T-helper 1 cell treated with Interleukin-12 subunit alpha and Interleukin-12 subunit beta and Interleukin-4 antibody, amounts not matched to agents 30 ng/mL and 1 ng/mL, for 36 hours (primary cell): ENCODE data around the gene APPL2. TPM values are rescaled to one million over a fixed set of nuclear protein-coding genes. Genes with fewer than 3 reads are reported as not detected.

Experiments used
- intact Hi-C: fragments of 100-400 bp; cut with micrococcal nuclease; formaldehyde crosslinking; loops from one replicate; pipeline ENCODE4 v1.15.1; 2024
- total RNA-seq: library from RNA; stranded (reverse); gene quantifications from 2 replicates; pipeline ENCODE4 v1.2.3, GENCODE V29; 2022

APPL2 gene
- total RNA-seq, 1 donor from 2014 or later = 26.0 TPM

DNA sequence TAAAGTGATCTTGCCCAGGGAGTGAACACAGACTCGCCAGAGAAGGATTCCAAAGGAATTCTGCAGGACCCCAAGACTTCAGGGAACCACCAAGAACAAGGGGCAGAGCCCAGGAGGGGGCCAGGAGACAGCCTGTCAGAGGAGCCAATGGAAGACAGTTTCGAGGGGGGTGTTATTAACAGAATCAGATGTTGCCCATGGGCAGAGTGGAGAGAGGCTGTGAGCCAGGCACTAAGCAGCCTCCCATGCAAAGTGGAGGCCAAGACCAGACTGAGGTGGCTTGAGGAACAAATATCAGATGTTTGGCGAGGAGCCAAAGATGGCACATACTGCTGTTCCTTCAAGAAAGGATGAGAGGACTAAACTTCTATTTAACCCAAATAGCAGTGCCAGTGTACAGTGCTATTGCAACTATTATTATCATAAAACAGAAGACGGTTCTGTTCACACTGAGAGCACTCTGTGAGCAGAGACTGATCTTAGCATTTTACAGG is 12.6 kb downstream of the APPL2 start:
- intact Hi-C loops = no loop called here

DNA sequence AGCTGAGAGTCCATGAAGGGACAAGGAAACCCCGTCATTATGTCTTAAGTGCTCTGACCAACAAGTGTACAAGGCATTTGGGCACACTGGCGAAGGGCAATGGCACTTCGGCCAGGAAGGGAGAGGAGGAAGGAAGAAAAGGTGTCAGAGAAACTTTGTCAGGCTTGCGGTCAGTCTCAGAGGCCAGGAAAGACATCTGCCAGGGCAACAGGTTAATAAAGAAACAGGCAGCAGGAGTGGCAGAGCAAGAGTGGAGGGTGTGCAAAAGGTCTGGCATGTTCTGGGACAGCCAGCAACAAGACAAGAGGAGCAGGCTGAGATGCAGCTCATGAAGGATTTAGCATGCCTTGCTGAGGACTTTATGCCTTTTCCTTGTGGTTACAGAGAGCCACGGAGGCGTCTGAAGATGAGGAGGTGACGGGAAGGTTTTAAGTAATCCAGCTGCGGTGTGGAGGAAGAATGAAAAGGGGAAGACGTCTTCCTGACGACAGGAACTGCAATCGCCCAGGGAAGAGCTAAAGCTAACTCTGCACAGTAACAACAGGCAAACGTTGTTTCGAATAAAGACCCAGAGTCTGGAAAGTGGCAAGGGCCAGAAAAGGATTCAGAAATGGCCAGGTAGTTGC is 13.1 kb downstream of the APPL2 start:
- intact Hi-C loops = no loop called here

DNA sequence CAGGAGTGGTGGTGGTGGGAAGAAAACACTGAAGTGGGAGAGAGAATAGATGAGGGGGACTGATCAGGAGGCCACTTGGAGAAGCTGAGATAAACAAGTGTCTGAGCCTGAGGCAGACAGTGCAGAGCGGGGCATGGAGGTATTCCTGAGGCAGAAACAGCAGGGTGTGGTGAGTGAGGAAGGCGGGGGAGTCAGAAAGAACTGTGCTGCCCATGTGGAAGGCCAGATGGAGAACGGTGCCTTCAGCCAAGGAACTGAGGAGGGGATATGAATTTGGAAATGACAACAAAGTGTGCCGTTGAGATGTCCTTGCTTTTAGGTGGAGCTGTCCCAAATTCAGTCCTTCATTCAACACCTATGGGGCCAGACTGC is 13.7 kb downstream of the APPL2 start:
- intact Hi-C loops = no loop called here

DNA sequence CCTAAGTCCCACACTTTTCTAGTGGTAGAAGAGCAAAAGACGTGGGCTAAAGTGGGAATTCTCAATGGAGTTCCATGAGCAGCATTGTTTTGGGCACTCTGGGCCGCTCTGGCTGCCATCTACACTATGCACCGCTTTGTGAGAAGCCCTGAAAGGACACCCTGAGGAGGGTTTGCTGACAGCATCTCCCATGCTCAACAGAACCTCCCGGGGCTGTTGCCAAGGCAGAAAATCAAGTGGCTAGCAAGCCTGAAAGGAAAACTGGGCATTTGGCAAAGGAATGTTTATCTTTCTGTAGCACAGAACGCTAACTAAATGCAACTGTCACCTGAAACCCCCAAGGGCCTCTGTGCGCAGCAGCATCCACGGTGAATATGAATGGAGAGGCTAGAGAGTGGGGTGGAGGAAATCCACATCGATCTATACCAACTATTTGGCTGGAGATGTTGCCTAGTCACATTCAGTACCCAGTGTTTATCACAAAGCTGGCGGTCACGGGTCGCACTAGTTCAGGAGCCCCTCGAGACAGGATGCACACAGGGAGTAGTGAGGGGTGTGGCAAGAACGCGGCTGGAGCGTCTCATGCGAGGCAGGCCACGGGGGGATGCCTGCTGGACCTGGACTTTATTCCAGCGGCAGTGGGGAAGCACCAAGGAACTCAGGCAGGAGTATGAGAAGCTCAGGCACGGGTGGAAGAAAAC is 14.2 kb downstream of the APPL2 start:
- intact Hi-C loops = no loop called here

DNA sequence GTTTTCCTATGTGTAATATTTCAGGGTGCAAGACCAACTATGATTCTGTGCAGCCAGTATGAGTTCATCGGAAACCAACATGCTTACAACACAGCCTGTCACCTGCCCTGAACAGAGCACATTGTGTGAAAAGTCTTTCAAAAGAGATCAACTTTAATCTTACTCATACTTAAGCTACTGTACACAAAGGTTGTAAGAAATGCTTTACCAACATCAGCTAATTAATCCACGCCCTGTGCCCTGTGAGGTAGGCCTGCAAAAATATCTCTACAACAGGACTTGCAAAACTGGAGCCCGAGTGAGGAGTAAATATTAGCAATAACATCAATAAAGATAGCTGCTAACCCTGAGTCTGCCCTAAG is 15.1 kb downstream of the APPL2 start:
- intact Hi-C loops = no loop called here

DNA sequence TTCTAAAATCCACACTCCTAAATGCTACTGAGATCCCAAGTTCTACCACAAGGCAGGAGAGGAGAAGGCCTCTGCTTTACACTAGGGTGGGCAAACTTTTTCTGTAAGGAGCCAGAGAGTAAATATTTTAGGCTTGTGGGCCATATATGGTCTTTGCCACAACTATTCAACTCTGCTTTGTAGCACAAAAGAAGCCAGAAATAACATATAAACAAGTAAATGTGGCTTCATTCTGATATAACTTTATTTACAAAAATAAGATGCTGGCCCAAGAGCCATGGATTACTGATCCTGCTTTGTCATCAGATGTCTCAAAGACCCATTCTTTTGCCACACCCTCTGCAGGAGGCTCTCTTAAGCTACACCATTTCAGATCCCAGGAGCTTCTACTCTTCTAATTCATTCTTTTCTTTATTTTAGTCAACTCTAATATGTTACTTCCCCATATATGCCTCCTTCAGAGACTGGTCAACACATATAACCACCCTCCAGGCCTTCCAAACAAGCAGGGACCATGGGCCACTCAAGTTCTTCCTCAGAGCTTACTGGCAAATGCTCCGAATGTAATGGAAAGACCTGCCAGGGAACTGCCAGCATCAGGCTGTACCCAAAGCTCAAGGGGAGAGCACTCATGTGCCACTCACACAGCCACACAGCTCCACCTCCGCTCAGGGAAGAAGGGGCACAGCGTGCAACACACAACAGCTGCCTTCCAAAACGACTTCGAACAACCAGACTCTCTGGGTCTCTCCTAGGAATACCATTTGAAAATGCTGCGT is 15.6 kb downstream of the APPL2 start:
- intact Hi-C loops = no loop called here

DNA sequence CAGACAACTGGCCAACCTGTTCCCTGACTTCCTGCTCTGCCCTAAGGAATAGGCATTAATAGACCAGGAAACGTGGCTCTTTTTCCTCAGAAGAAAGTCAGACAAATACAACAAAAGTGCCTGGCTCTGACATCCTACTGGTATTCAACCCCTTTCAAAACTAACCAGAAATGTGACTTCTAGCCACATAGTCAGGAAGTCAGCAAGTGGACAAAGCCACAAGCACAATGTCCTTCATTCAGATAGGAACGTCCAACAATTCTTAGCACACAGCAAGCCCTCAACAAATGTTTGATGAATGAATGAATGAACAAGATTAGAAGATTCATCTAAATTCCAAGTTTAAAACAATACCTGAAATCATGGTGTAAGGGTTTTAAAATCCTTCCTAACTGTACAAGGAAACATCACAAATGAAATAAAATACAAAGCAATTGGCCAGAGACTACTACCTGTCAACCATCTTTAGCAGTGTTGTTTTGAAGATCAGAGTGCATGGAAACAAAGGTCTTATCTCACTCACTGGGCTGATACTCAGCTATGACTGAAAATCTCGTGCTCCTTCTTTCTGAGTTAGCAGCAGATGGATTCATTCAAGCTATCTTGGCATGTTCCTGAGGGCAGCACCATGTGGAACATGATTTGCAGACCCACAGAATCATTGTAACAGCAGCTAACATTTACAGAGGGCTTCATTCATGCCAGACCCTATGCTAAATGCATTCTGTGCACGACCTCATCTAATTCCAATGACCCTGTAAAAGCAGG is 16.5 kb downstream of the APPL2 start:
- intact Hi-C loops = no loop called here

DNA sequence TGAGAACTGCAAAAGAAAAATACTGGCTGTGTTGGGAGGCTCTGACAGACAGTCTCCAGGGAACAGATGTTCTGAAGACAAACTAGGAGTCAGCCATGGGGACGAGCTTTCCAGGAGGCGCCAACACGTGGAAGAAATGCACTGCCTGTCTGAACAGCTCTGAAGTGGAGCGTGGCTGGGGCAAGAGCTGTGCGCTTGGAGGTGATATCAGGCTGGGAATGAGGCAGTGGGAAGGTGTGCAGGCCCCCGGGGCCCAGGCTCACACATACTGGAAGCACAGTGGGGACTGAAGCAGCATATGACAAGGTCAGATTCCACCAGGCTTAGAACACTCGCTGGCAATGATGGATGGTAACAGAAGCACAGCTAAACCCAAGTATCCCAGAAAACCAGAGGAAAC is 17.5 kb downstream of the APPL2 start:
- intact Hi-C loops = no loop called here

DNA sequence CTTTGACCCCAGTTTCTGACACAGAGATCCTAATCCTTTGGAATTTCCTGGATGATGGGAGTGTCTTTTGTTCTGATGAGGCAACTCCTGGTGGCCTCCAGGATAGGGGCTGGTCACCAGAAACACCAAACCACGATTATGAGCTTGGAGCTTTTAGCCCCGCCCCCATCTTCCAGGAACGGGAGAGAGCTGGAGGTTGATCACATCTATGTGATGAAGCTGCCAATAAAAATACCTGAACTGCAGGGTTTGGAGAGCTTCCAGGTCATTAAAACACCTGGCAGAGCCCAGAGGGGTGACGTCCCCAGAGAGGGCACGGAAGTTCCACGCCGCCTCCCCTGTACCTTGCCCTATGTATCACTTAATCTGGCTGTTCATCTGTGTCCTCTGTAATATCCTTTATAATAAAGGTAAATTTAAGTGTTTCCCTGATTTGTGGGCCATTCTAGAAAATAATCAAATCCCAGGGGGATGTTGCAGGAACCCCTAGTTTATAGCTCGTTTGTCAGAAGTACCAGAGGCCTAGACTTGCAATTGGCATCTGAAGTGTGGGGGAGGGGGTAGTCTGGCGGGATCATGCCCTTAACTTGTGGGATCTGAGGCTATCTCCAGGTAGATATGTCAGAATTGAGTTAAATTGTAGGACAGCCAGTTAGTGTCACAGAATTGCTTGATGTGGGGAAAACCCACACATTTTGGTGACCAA is 21.2 kb downstream of the APPL2 start:
- intact Hi-C loops = no loop called here

DNA sequence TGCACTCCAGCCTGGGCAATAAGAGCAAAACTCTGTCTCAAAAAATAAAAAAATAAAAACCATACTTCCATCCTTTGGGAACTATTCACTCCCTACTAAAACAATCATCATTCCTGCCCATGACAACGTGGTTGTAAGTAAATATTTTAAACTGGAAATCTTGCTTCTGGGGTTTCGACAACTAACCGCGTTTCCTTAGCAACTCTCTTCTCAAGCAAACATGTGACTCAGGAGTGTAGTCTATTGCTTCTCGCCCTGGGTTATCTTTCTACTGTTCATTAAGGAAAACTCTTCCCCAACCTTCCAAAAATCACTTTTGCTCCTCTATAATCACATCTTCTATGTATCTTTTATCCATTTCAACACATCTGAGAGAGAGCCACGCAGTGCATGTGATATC is 21.8 kb downstream of the APPL2 start:
- intact Hi-C loops = no loop called here

DNA sequence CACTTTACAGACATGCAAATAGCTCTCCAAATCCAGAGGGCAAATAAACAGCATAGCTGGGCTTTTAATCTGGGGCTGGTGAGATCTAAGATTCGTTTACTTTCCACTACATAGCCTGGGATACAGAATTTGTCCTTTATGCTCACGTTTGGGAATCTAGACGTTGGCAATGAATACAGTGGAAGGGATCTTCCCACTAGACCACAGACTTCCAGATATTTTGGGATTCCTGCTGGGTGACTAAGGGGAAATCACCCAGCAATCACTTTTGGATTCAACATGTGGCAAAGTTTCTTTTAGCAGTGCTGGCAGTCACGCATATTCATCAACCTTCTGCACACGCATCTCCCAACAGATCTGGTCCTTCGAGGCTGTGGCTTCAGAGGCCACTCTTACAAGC is 23.5 kb downstream of the APPL2 start:
- intact Hi-C loops = no loop called here

DNA sequence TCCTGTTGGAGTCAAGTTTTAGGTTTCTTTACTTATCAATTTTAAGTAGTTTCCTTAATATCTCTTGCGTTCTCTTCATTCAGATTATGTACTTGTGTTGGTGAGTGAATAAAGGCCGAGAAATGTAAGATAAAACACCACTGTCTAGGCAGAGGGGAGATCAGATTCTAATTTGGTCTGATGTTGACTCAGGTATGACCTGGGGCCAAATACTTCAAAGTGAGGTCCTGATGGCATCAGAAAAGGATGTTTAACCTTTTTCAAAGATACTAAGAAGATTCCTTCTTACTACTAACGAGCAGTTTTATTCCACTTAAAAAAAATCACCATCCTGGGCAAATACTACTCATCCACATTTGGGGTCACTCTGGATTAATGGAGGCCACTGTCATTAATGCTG is 26.9 kb downstream of the APPL2 start:
- intact Hi-C loops = no loop called here

DNA sequence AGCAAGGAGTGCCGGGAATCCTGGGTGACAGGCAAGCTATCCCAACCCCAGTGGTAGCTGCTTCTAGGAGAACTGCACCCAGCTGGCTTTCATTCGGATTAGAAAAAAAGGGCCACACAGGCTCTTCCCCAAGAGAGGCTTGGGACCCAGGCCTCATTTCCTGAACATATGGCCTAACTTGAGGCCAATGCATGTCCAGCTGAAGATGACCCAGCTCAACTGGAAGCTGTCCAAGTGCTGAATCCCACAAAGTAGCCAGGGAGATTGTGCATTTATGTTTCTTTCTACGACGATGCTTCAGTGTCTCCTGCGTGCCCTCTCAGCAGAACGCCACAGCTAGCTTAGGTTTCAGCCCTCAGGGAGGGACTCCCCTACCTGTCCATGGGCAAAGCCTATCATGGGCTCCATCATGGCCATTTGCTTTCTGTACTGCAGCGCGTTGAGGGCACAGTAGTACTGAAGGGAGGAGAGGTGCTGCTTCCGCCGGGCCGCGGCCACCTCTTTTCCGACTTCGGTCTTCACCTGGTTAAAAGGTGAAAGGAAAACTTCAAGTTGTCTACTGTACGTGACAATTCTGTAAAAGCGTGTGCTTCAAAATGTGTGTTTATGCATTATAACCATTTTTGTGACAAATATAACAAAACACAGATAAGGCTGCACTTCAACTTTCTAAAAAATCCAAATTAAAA is 29.1 kb downstream of the APPL2 start:
- intact Hi-C loops = no loop called here

DNA sequence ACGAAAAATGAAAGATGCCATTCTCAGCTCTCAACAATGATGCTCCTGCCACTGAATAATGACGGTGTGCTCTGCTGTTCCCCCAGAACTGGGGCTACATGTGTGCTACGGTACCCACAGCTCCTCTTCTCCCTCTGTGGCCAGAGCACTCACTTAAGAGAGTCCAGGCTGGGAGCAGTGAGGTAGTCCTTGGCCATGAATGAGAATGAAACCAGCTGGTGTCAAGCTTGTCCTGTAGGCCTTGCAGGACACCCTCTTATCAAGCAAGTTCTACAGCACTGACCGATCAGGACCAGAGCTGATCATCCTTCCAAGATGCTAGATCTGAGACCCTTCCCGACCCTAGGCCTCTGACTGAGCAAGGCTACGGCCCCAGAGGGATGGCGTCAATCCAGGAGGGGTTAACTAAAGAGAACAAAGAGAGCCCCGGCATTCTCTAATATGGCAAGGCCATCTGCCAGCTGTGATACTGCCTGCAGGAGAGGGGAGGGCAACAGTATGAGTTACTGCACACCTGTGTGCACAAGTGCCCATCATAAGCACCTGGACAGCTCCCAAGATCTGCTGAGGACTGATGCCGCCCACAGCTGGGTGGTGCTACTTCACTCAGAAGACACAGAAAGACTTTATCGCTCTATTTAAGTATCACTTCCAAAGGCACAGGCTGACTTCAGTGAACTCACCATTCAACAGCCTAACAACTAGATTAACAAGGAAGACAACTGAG is 30.5 kb downstream of the APPL2 start:
- intact Hi-C loops = no loop called here

DNA sequence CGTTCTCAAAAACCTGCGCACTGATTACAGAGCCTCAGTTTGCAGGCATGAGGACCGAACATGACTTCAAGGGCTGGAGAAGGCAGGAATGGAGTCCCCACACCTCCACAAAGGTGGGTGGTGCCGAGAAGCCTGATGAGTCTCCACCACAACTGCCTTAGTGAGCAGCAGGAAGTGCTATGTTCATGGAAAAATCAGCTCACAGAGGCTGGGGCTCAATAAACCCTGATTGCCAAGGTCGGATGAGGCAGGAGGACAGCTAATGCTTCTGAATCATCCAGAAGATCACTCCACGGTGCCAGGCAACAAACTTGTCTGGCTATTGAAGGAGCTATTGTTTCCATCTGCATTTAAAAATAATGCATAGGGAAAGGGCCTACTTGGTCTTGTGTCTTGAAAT is 31.1 kb downstream of the APPL2 start:
- intact Hi-C loops = no loop called here

DNA sequence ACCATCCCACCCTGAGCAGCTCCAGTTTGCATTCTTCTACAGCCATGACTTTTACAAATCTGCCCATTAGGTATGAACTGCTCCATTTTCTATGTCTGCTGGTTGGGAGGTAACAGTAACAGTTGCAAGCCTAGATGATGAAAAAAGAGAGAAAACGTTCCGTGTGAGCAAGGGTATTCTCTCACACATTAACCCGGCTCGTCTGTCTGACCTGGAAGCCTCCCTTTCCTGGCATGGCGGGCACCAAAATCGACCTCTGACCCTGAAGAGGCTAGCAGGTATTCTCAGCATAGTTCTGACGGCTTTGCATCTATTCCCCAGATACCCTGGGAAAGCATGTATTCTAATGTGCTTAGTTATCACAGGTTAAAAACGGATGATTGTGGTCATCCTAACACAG is 31.8 kb downstream of the APPL2 start:
- intact Hi-C loops = no loop called here

DNA sequence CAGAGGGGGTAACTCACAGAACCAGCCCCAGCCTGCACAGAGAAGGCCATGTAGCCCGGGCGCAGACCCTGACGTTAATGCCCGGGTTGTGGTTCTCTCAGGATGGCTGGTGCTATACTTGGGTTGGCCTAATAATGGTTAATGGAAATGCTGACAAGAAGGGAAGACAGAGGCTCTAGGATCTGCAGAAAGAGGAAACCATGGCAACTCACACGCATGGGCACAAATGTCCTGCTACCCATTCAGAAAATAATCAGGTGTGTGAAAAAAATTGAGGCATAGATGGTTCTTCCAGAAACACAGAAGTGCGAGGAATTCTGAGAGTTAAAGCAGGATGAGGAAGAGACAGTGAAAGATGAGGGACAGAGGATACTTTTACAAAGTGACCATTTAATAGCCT is 33.8 kb downstream of the APPL2 start:
- intact Hi-C loops = no loop called here

DNA sequence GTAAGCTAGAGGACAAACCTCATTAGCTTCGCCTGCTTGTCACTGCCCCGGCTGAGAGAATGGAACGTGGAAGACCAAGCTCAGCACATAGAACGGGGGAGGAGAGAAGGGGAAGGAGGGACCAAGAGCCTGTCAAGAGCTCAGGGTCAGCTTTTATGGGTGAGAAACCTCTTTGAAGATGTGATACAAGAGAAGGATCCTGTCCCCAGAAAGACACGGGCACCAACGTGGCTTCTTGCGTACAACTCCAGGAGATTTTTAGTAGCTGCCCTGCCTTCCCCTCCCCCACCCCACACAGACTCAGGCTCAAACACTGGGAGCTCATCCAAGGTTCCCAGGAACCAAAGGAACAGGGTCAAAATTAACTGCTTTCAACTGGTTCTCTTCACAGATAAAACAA is 34.7 kb downstream of the APPL2 start:
- intact Hi-C loops = no loop called here

DNA sequence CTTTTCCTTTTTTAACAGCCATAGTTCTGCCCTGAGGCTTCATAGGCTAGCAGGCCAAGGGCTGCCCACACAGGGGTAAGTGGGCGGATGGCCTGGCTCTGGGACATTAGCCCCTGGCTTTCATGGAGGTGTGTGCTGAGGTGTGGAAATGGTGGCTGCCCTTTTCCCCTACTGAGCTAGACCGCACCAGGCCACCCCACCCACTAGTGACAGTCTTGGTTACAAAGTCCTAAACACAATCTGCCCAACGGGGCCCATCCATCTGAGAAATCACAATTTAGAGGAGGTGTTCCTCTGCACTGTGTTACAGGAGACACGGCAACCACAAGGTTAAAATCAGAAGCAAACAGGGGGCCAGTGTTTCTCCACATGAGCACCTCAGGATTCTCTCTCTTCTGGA is 35.6 kb downstream of the APPL2 start:
- intact Hi-C loops = no loop called here

DNA sequence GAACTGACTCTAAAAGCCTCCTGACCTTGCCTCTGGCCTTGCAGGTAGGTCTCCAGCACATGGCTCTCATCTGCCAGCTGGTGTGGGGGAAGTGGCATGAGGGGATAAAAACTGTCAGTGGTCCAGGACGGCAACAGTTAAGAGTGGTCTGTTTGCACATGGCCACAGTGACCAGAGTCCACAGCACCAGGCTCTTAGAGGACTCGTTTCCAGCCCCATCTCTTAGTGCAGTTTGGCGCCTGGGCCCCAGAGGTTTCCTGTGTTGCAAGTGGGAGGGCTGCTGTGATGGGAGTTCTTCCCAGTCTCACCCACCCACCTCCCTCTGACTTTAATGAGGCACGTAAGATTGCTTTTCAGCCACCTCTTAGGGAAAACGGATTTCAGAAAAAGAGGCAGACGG is 37.0 kb downstream of the APPL2 start:
- intact Hi-C loops = no loop called here
